CD4-positive, alpha-beta T cell treated with Interleukin-12 subunit alpha and Interleukin-12 subunit beta, for 1 hour (primary cell): ENCODE measurements around the gene AHCYL1.
"Not testable (repeated sequence)": the region's sequence is repeated elsewhere in the genome, so short reads cannot be mapped to it uniquely, and the experiment has no call there.

Source experiments
- DNase-seq: peaks from one replicate; pipeline ENCODE4 v3.0.0-alpha.2; 2020

AHCYL1 gene

GRCh38 chr1:109984456-109985246 is at the start of gene AHCYL1:
Gene AHCYL1, plus strand, starts transcription at chr1:109984765. Its CDS starts 288 bp downstream, at chr1:109985053.
- peak; percentile 99 for DNase-seq

- no peak for DNase-seq
Measured at GRCh38 chr1:109935451-109935900, 49.1 kb upstream of the AHCYL1 start.

- DNase-seq, result no peak
Measured at GRCh38 chr1:109937738-109938137, 46.8 kb upstream of the AHCYL1 start.

- DNase-seq, result no peak
Measured at GRCh38 chr1:109938556-109938955, 46.0 kb upstream of the AHCYL1 start.

- DNase-seq, result no peak
Measured at GRCh38 chr1:109942434-109942833, 42.1 kb upstream of the AHCYL1 start.

GRCh38 chr1:109944541-109944940 is 40.0 kb upstream of the AHCYL1 start:
- DNase-seq, result no peak

GRCh38 chr1:109946511-109946910 is 38.1 kb upstream of the AHCYL1 start:
- DNase-seq, result no peak

GRCh38 chr1:109947582-109948284 is 36.8 kb upstream of the AHCYL1 start:
- DNase-seq, result no peak

GRCh38 chr1:109948285-109948630 is 36.3 kb upstream of the AHCYL1 start:
- DNase-seq, result no peak

GRCh38 chr1:109950038-109950437 is 34.5 kb upstream of the AHCYL1 start:
- no peak for DNase-seq

- DNase-seq, result no peak
Measured at GRCh38 chr1:109950509-109950908, 34.1 kb upstream of the AHCYL1 start.

- not testable (repeated sequence) for DNase-seq
Measured at GRCh38 chr1:109951501-109951900, 33.1 kb upstream of the AHCYL1 start.

GRCh38 chr1:109954041-109954512 is 30.5 kb upstream of the AHCYL1 start:
- no peak for DNase-seq

- no peak for DNase-seq
Measured at GRCh38 chr1:109959632-109959973, 25.0 kb upstream of the AHCYL1 start.

- DNase-seq, result no peak
Measured at GRCh38 chr1:109959974-109960744, 24.4 kb upstream of the AHCYL1 start.

GRCh38 chr1:109960745-109961094 is 23.8 kb upstream of the AHCYL1 start:
- DNase-seq, result no peak

GRCh38 chr1:109963864-109964263 is 20.7 kb upstream of the AHCYL1 start:
- no peak for DNase-seq

- no peak for DNase-seq
Measured at GRCh38 chr1:109969146-109969829, 15.3 kb upstream of the AHCYL1 start.

- no peak for DNase-seq
Measured at GRCh38 chr1:109969907-109970306, 14.7 kb upstream of the AHCYL1 start.

- DNase-seq, result no peak
Measured at GRCh38 chr1:109971559-109971958, 13.0 kb upstream of the AHCYL1 start.

- DNase-seq, result no peak
Measured at GRCh38 chr1:109974191-109974590, 10.4 kb upstream of the AHCYL1 start.

- DNase-seq, result no peak
Measured at GRCh38 chr1:109975718-109976117, 8.8 kb upstream of the AHCYL1 start.

GRCh38 chr1:109976762-109977161 is 7.8 kb upstream of the AHCYL1 start:
- no peak for DNase-seq
